Spleen (tissue), 11 donors: ENCODE measurements around the gene MSI2. TPM values are rescaled to one million over a fixed set of nuclear protein-coding genes. Genes with fewer than 3 reads are reported as not detected.

Experiments used
- DNase-seq: peaks from one replicate; pipeline ENCODE4 v3.0.0-alpha.2; 2020
- H3K27ac ChIP-seq, 8 donors: fragments of 200-600 bp; sonication (generic) in 7 of 8; 1 replicate in 4 of 8; 2 replicates in 4 of 8; pipeline versions ENCODE4 v1.5.0 to v1.8.0; 2016 to 2021; ENCODE audit warnings: inconsistent platforms in 4 of 8, mild to moderate bottlenecking in 4 of 8, moderate library complexity in 1 of 8
- H3K27me3 ChIP-seq, 7 donors: fragments of 200-600 bp; sonication (generic) in 6 of 7; replicated peaks in 1 of 7; 1 replicate in 4 of 7; 2 replicates in 3 of 7; pipeline versions ENCODE4 v1.5.0 to v1.8.0; 2016 to 2021; ENCODE audit warnings: inconsistent platforms in 3 of 7, mild to moderate bottlenecking in 1 of 7
- H3K36me3 ChIP-seq, 6 donors: fragments of 200-600 bp; sonication (generic) in 5 of 6; 1 replicate in 4 of 6; 2 replicates in 2 of 6; pipeline versions ENCODE4 v1.5.0 to v1.8.0; 2016 to 2021; ENCODE audit warnings: inconsistent platforms in 2 of 6
- H3K4me1 ChIP-seq, 6 donors: fragments of 200-600 bp; sonication (generic) in 5 of 6; 1 replicate in 3 of 6; 2 replicates in 3 of 6; pipeline versions ENCODE4 v1.5.0 to v1.8.0; 2016 to 2021; ENCODE audit warnings: inconsistent platforms in 3 of 6
- H3K4me3 ChIP-seq, 8 donors: fragments of 200-600 bp; sonication (generic) in 7 of 8; 1 replicate in 4 of 8; 2 replicates in 4 of 8; pipeline versions ENCODE4 v1.5.0 to v1.8.0; 2016 to 2021; ENCODE audit warnings: inconsistent platforms in 4 of 8, mild to moderate bottlenecking in 4 of 8, moderate library complexity in 2 of 8
- H3K9me3 ChIP-seq, 8 donors: fragments of 200-600 bp; sonication (generic) in 7 of 8; 1 replicate in 4 of 8; 2 replicates in 4 of 8; pipeline versions ENCODE4 v1.5.0 to v1.8.0; 2016 to 2021; ENCODE audit warnings: inconsistent platforms in 4 of 8
- POLR2A ChIP-seq, 3 donors: fragments of 450-650 bp; IDR thresholded peaks; one replicate each; pipeline ENCODE4 v1.5.1; 2017; ENCODE audit warnings: antibody characterized with exemption in 3 of 3, mild to moderate bottlenecking in 1 of 3
- POLR2AphosphoS5 ChIP-seq, 3 donors: sonication (generic); formaldehyde crosslinking; IDR thresholded peaks; one replicate each; pipeline ENCODE4 v1.5.1; 2017; ENCODE audit warnings: antibody characterized with exemption in 3 of 3
- whole genome bisulfite sequencing, 5 donors: extraction: QIAGEN DNeasy Blood & Tissue Kit in 3 of 5; methylation state at CpG; one replicate each; pipeline versions ENCODE4 v1.1.5 to v1.1.7; 2013 to 2018; 5-methylcytosine and 5-hydroxymethylcytosine counted together
- intact Hi-C: fragments of 100-400 bp; cut with DNase I; formaldehyde crosslinking; loops from one replicate; pipeline ENCODE4 v1.15.0; 2023; ENCODE audit warnings: low total_unique reads
- polyA plus RNA-seq, 3 donors: library from polyadenylated mRNA; stranded (reverse); fragments of 200-250 nt; gene quantifications; one replicate each; pipeline ENCODE4 v1.2.1, GENCODE V29; 2013
- total RNA-seq, 7 donors: library from RNA; depleted of rRNA in 3 of 7; stranded (reverse); fragments of >200 nt in 3 of 7; fragmentation: NEBNext Ultra II Directional in 4 of 7; extraction: Animal tissue kit (Norgen Biotek cat#: 25700) in 4 of 7; gene quantifications; one replicate each; pipeline versions ENCODE4 v1.1.0 to v1.2.1, GENCODE V29; 2016 to 2021
- TF ChIP-seq, protein P1 (sequence below), 11 experiments: fragments of 200-600 bp in 7 of 11; fragments of 450-650 bp in 4 of 11; sonication (generic) in 4 of 11; IDR thresholded peaks in 8 of 11; conservative IDR thresholded peaks in 3 of 11; 1 replicate in 7 of 11; 2 replicates in 4 of 11; pipeline versions ENCODE4 v1.4.0 to v1.8.0; 2016 to 2021; ENCODE audit warnings: antibody characterized with exemption in 11 of 11, inconsistent platforms in 4 of 11, mild to moderate bottlenecking in 1 of 11
- donor health status: healthy with polysubstance abuse.
- donor health status: DM: no; HTN: no; CAD: no; lungs with moderate emphysema.
- donor health status: DM: no; HTN: no; CAD: no.
- donor health status: Bipolar disorder and iron deficiency.
- donor health status: healthy.
- donor health status: DM: no; HTN: no; CAD: no.
- donor health status: DM: yes; HTN: yes; CAD: no.

MSI2 gene
- total and polyA plus RNA-seq, 10 donors: 9.8 to 131 (median 64.7) TPM

DNA sequence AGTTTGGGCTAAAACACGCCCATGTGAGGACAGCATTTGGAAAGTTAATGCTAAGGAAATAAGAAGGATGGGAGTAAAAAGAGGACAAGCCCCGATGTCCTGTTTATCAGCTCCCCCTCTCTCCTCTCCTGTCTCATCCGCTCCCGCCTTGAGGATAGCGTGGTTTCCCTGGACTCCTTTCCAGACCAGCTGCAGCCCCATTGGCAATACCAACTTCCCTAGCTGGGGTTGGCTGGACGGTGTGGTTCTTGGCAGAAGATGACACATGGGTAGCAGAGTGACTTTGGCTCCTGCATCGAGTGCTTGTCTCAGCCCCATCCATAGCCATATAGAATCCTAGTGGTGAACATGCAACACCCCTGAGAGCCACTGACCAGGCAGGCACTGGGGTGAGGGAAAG, 302.9 kb downstream of the MSI2 start:
- TF ChIP-seq POLR2A (IDR thresholded peaks at IDR 0.05) (no peak), POLR2AphosphoS5 (IDR thresholded peaks at IDR 0.05) (no peak)
- TF ChIP-seq, protein P1, sequence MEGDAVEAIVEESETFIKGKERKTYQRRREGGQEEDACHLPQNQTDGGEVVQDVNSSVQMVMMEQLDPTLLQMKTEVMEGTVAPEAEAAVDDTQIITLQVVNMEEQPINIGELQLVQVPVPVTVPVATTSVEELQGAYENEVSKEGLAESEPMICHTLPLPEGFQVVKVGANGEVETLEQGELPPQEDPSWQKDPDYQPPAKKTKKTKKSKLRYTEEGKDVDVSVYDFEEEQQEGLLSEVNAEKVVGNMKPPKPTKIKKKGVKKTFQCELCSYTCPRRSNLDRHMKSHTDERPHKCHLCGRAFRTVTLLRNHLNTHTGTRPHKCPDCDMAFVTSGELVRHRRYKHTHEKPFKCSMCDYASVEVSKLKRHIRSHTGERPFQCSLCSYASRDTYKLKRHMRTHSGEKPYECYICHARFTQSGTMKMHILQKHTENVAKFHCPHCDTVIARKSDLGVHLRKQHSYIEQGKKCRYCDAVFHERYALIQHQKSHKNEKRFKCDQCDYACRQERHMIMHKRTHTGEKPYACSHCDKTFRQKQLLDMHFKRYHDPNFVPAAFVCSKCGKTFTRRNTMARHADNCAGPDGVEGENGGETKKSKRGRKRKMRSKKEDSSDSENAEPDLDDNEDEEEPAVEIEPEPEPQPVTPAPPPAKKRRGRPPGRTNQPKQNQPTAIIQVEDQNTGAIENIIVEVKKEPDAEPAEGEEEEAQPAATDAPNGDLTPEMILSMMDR (IDR thresholded peaks at IDR 0.05 in 8 of 11, conservative IDR thresholded peaks at IDR 0.05 in 3 of 11): no peak
- no peaks in the 10 kb centered on the region for H3K36me3 ChIP-seq
- intact Hi-C loops: no loop called here

DNA sequence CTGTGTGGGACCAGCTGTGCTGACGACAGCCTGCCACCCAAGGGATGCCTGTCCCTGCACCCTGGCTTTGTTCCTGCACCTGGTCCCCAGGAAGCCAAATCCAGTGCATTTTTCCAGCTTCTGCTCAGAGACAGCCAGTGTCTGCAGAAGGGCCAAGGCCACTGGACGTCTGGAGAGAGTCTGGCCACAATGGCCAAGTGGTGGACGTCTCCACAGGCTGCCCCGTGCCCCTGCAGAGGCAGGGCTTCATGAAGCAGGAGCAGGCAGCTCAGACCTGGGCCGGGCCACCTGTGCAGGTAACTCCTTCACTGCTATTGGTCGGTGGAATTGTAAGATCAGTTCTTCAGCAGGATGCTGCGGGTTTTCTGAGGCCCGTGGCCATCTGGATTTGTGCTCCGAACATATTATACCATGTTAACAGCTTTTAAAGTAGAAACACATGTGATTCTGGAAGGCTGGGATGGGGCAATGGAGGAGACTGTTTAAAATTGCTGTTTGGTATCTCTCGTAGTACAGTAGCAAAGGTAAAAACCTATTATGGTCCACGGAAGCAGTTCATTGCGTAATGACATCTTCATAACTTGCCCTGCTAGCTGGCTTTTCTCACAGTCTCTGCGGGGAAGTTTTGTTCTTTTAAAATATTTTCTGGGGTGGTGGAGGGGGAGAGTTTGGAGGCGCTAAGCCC, 303.5 kb downstream of the MSI2 start:
- WGBS, 5 donors: 77 to 88% (median 82%) methylated on average over 13 to 14 of the region's 14 CpGs
- Histone ChIP-seq H3K27ac (no peak overlapping the region), H3K36me3 (no peaks in the 10 kb centered on the region), H3K27me3 (no peaks in the 10 kb centered on the region), H3K4me1 (peaks cover 0 to 56% (median 24%) of the 10 kb centered on the region in 6 donors), H3K4me3 (no peak overlapping the region), H3K9me3 (no peaks in the 10 kb centered on the region)
- no peak for TF ChIP-seq POLR2AphosphoS5 (IDR thresholded peaks at IDR 0.05)
- TF ChIP-seq, protein P1 (IDR thresholded peaks at IDR 0.05 in 8 of 11, conservative IDR thresholded peaks at IDR 0.05 in 3 of 11): no peak
- TF ChIP-seq POLR2A (IDR thresholded peaks at IDR 0.05): no peak
- no peak for DNase-seq
- intact Hi-C loops: no loop called here

More for the DNA sequence above, 302.9 kb downstream of the MSI2 start:
- Histone ChIP-seq H3K4me3 (no peak overlapping the region), H3K9me3 (no peaks in the 10 kb centered on the region), H3K4me1 (peaks cover 0 to 61% (median 28%) of the 10 kb centered on the region in 6 donors), H3K27ac (no peak overlapping the region), H3K27me3 (no peaks in the 10 kb centered on the region)
- 62 to 96% (median 85%) methylated on average over 7 of the region's 7 CpGs for WGBS, 5 donors
- DNase-seq: no peak

DNA sequence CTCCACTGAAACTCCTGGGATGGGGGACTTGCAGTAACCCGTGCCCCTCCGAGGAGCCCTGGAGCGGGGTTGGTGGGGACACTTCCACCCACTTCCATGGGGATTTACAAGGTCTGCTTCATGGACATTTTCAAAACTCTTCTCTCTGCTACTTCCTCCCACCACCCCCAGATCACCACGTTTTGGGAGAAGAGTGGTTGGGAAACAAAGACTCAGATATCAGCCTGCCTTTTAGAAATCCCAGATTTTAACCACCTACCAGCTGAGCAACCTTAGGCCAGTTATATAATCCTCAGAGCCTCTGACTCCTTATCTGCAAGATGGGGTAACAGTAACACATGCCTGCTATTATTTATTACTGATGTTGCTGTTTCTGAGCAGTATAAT, 304.0 kb downstream of the MSI2 start:
- no peak overlapping the region for H3K4me3 ChIP-seq
- no peak for DNase-seq
- H3K4me1 ChIP-seq: peaks cover 0 to 50% (median 23%) of the 10 kb centered on the region in 6 donors
- 68 to 80% (median 77%) methylated on average over 4 of the region's 4 CpGs for WGBS, 5 donors
- H3K9me3 ChIP-seq: no peaks in the 10 kb centered on the region
- TF ChIP-seq POLR2A (IDR thresholded peaks at IDR 0.05) (no peak), POLR2AphosphoS5 (IDR thresholded peaks at IDR 0.05) (no peak)
- TF ChIP-seq, protein P1 (IDR thresholded peaks at IDR 0.05 in 8 of 11, conservative IDR thresholded peaks at IDR 0.05 in 3 of 11): no peak
- intact Hi-C loops: no loop called here
- no peaks in the 10 kb centered on the region for H3K27me3 ChIP-seq
- H3K27ac ChIP-seq: no peak overlapping the region
- H3K36me3 ChIP-seq: peaks cover 0 to 4% (median 0%) of the 10 kb centered on the region in 6 donors

DNA sequence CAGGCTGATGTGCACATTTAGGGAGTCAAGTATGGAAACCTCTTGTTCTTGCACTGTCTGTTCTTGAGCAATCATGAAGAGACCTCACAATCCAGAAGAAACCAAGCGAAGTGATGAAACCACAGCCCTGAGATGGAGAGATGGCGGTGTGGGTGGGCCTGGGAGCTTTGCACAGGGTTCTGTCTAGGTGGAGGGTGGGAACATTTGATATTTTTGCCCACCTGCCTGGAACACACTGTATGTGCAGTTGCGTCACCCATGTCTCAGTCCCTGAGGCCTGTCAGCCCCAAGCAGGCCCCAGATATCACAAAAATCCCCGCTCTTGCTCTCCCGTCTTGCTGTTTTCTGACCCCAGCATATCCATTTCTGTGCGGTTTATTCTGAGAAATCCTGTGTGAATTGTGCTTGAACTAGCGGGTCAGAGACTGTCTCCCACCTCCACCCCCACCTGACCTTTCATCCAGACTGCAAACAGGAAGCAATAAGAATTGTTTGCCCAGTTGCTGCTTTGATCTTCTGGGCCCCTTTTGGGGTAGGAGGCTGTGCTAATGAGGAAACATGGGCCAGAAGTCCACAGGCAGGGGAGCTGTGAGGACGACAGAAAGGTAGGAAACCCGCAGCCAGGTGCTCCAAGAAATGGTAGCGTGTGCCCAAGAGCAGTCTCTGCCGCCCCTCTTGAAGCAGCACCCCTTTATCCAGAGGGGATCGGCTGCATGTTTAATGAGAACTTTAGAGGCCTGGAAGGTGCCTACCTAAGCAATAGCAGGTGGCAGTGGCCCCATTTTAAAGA, 304.9 kb downstream of the MSI2 start:
- Histone ChIP-seq H3K9me3 (no peaks in the 10 kb centered on the region), H3K4me3 (no peak overlapping the region), H3K27ac (no peak overlapping the region), H3K4me1 (peaks cover 0 to 43% (median 23%) of the 10 kb centered on the region in 6 donors), H3K36me3 (peaks cover 0 to 13% (median 0%) of the 10 kb centered on the region in 6 donors), H3K27me3 (no peaks in the 10 kb centered on the region)
- WGBS, 5 donors: 72 to 84% (median 79%) methylated on average over 12 of the region's 12 CpGs
- TF ChIP-seq POLR2AphosphoS5 (IDR thresholded peaks at IDR 0.05) (no peak), POLR2A (IDR thresholded peaks at IDR 0.05) (no peak)
- TF ChIP-seq, protein P1 (IDR thresholded peaks at IDR 0.05 in 8 of 11, conservative IDR thresholded peaks at IDR 0.05 in 3 of 11): no peak
- intact Hi-C loops: no loop called here
- no peak for DNase-seq
